ENCODE data around the gene CAD.
"Not testable (repeated sequence)": the region's sequence is repeated elsewhere in the genome, so short reads cannot be mapped to it uniquely, and the experiment has no call there.

DNA sequence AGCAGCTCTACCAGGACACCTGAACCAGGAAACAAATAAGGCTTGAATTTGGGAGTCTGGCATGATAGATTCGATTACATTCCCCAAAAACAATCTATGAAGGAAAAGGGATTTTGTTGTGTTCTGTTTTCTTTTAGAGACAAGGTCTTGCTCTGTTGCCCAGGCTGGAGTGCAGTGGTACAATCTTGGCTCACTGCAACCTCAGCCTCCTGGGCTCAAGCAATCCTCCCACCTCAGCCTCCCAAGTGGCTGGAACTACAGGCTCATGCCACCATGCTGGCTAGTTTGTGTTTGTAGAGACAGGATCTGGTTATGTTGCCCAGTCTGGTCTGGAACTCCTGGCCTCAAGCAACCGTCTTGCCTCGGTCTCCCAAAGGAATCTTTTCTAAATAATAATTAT lies 19.1 kb upstream of the CAD start:
- TF ChIP-seq, protein P1, sequence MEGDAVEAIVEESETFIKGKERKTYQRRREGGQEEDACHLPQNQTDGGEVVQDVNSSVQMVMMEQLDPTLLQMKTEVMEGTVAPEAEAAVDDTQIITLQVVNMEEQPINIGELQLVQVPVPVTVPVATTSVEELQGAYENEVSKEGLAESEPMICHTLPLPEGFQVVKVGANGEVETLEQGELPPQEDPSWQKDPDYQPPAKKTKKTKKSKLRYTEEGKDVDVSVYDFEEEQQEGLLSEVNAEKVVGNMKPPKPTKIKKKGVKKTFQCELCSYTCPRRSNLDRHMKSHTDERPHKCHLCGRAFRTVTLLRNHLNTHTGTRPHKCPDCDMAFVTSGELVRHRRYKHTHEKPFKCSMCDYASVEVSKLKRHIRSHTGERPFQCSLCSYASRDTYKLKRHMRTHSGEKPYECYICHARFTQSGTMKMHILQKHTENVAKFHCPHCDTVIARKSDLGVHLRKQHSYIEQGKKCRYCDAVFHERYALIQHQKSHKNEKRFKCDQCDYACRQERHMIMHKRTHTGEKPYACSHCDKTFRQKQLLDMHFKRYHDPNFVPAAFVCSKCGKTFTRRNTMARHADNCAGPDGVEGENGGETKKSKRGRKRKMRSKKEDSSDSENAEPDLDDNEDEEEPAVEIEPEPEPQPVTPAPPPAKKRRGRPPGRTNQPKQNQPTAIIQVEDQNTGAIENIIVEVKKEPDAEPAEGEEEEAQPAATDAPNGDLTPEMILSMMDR (IDR thresholded peaks at IDR 0.05) = not testable (repeated sequence)
- TF ChIP-seq POLR2A (IDR thresholded peaks at IDR 0.05) = not testable (repeated sequence)

All from Peyer's patch (tissue), 4 donors.